ENCODE results near the gene SHCBP1L. TPM values are rescaled to one million over a fixed set of nuclear protein-coding genes. Genes with fewer than 3 reads are reported as not detected.

Gene SHCBP1L
- total and polyA plus RNA-seq, 9 donors = not detected

DNA sequence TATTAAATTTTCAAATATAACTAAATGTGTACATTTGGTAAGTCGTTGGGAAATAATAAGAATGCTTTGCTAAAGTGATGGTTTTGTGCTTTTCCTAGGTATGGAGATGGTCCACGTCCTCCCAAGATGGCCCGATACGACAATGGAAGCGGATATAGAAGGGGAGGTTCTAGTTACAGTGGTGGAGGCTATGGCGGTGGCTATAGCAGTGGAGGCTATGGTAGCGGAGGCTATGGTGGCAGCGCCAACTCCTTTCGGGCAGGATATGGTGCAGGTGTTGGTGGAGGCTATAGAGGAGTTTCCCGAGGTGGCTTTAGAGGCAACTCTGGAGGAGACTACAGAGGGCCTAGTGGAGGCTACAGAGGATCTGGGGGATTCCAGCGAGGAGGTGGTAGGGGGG, 66.0 kb downstream of the SHCBP1L start:
- WGBS, 3 donors = 96% methylated on average over 11 of the region's 11 CpGs
- H3K27ac ChIP-seq = no peak overlapping the region
- TF ChIP-seq, protein P1, sequence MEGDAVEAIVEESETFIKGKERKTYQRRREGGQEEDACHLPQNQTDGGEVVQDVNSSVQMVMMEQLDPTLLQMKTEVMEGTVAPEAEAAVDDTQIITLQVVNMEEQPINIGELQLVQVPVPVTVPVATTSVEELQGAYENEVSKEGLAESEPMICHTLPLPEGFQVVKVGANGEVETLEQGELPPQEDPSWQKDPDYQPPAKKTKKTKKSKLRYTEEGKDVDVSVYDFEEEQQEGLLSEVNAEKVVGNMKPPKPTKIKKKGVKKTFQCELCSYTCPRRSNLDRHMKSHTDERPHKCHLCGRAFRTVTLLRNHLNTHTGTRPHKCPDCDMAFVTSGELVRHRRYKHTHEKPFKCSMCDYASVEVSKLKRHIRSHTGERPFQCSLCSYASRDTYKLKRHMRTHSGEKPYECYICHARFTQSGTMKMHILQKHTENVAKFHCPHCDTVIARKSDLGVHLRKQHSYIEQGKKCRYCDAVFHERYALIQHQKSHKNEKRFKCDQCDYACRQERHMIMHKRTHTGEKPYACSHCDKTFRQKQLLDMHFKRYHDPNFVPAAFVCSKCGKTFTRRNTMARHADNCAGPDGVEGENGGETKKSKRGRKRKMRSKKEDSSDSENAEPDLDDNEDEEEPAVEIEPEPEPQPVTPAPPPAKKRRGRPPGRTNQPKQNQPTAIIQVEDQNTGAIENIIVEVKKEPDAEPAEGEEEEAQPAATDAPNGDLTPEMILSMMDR (IDR thresholded peaks at IDR 0.05) = no peak
- TF ChIP-seq POLR2A (IDR thresholded peaks at IDR 0.05) (no peak), EP300 (IDR thresholded peaks at IDR 0.05) (no peak)
- H3K27me3 ChIP-seq = no peaks in the 10 kb centered on the region
- DNase-seq = no peak
- H3K9me3 ChIP-seq = no peaks in the 10 kb centered on the region
- no peaks in the 10 kb centered on the region for H3K36me3 ChIP-seq
- intact Hi-C loops (cut with DNase I) = no loop called here
- no peaks in the 10 kb centered on the region for H3K4me1 ChIP-seq (ENCODE audit: insufficient read depth)
- H3K4me3 ChIP-seq = no peak overlapping the region

DNA sequence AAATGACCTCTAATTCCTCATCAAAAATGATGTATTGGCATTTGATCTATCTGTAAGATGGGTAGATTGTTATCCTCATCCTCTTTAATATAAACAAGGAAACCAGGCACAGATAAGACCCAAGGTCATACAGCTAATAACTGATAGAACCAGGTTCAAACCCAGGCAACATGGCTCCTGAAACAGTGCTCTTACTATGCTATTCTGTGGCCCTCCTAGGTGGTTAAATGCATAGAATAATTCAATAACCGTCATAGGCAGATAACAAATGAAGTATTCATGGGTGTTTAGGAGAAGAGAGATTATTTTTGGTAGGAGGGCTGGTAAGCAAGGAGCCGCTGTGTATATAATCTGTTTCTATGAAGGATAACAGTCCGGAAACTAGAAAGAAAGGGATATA, 67.4 kb downstream of the SHCBP1L start:
- no peaks in the 10 kb centered on the region for H3K4me1 ChIP-seq (ENCODE audit: insufficient read depth)
- TF ChIP-seq EP300 (IDR thresholded peaks at IDR 0.05) (no peak), POLR2A (IDR thresholded peaks at IDR 0.05) (no peak)
- TF ChIP-seq, protein P1 (IDR thresholded peaks at IDR 0.05) = no peak

GRCh38 chr1:182884872-182885271, 68.1 kb downstream of the SHCBP1L start:
- H3K36me3 ChIP-seq = no peaks in the 10 kb centered on the region
- intact Hi-C loops (cut with DNase I) = no loop called here
- no peak overlapping the region for H3K4me3 ChIP-seq
- no peaks in the 10 kb centered on the region for H3K4me1 ChIP-seq (ENCODE audit: insufficient read depth)
- no peaks in the 10 kb centered on the region for H3K27me3 ChIP-seq
- no peak for DNase-seq
- TF ChIP-seq POLR2A (IDR thresholded peaks at IDR 0.05) = no peak
- TF ChIP-seq EP300 (IDR thresholded peaks at IDR 0.05) = no peak
- no peak overlapping the region for H3K27ac ChIP-seq
- H3K9me3 ChIP-seq = no peaks in the 10 kb centered on the region

More for the DNA sequence above, 67.4 kb downstream of the SHCBP1L start:
- H3K4me3 ChIP-seq = no peak overlapping the region
- WGBS, 3 donors = 89 to 96% (median 93%) methylated on average over 3 of the region's 3 CpGs
- H3K27ac ChIP-seq = no peak overlapping the region
- H3K27me3 ChIP-seq = no peaks in the 10 kb centered on the region
- no peaks in the 10 kb centered on the region for H3K36me3 ChIP-seq
- no peaks in the 10 kb centered on the region for H3K9me3 ChIP-seq
- no peak for DNase-seq
- intact Hi-C loops (cut with DNase I) = no loop called here

GRCh38 chr1:182877842-182878241, 75.1 kb downstream of the SHCBP1L start:
- Histone ChIP-seq H3K4me3 (no peak overlapping the region), H3K9me3 (no peaks in the 10 kb centered on the region), H3K36me3 (peaks cover 4% of the 10 kb centered on the region), H3K4me1 (ENCODE audit: insufficient read depth) (no peaks in the 10 kb centered on the region), H3K27ac (no peak overlapping the region), H3K27me3 (no peaks in the 10 kb centered on the region)
- TF ChIP-seq, protein P1 (IDR thresholded peaks at IDR 0.05) = no peak
- TF ChIP-seq EP300 (IDR thresholded peaks at IDR 0.05) (no peak), POLR2A (IDR thresholded peaks at IDR 0.05) (no peak)
- 87 to 94% (median 92%) methylated on average over 7 of the region's 7 CpGs for WGBS, 3 donors
- no peak for DNase-seq
- intact Hi-C loops (cut with DNase I) = no loop called here

DNA sequence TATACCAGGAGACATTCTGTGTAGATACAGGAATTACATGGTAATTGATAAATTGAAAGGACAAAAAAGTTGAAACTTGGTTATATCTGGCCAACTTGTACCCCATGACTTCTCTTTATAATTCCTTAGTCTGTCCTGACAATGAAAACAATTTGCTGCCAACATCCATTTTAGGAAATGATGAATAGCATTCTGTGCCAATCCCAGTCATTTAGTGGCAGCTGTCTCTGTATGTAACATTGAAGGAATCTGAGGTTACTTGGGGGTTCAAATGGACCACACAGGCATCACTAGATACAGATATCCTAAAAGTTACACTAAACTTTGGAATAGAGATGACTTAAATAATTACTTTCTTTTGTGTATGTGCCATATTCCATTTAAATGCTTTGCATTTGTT, 75.6 kb downstream of the SHCBP1L start:
- H3K4me1 ChIP-seq (ENCODE audit: insufficient read depth) = no peaks in the 10 kb centered on the region
- no peak for DNase-seq
- no peak overlapping the region for H3K27ac ChIP-seq
- H3K4me3 ChIP-seq = no peak overlapping the region
- H3K36me3 ChIP-seq = peaks cover 4% of the 10 kb centered on the region
- H3K9me3 ChIP-seq = no peaks in the 10 kb centered on the region
- TF ChIP-seq EP300 (IDR thresholded peaks at IDR 0.05) = no peak
- TF ChIP-seq, protein P1 (IDR thresholded peaks at IDR 0.05) = no peak
- TF ChIP-seq POLR2A (IDR thresholded peaks at IDR 0.05) = no peak
- no peaks in the 10 kb centered on the region for H3K27me3 ChIP-seq
- intact Hi-C loops (cut with DNase I) = no loop called here

Measured in ovary (tissue), 9 donors.